ENCODE results near the gene CWC27.

DNA sequence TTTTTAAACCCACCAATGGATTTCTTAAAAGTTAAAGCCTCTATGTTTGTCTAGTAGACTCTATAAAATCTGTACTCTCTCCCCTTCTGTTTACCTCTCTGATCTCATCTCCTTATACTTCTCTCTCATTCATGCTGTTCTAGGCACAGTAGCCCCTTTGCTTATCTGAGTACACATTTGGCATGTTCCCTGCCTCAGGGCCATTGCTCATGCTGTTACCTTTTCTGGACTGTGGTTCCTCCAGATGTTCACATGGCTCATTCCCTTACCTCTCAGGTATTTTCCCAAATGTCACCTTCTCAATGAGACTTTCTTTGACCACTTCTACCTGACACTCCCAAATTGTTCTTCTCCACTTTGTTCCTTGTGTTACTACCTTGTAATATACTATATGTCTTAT, 176.1 kb downstream of the CWC27 start:
- TF ChIP-seq, protein P1, sequence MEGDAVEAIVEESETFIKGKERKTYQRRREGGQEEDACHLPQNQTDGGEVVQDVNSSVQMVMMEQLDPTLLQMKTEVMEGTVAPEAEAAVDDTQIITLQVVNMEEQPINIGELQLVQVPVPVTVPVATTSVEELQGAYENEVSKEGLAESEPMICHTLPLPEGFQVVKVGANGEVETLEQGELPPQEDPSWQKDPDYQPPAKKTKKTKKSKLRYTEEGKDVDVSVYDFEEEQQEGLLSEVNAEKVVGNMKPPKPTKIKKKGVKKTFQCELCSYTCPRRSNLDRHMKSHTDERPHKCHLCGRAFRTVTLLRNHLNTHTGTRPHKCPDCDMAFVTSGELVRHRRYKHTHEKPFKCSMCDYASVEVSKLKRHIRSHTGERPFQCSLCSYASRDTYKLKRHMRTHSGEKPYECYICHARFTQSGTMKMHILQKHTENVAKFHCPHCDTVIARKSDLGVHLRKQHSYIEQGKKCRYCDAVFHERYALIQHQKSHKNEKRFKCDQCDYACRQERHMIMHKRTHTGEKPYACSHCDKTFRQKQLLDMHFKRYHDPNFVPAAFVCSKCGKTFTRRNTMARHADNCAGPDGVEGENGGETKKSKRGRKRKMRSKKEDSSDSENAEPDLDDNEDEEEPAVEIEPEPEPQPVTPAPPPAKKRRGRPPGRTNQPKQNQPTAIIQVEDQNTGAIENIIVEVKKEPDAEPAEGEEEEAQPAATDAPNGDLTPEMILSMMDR (IDR thresholded peaks at IDR 0.05; ENCODE audit: insufficient read depth, low read length), result no peak
- TF ChIP-seq GABPA (IDR thresholded peaks at IDR 0.05; ENCODE audit: low read depth), result no peak
